ENCODE data around the gene LBH. TPM values are rescaled to one million over a fixed set of nuclear protein-coding genes. Genes with fewer than 3 reads are reported as not detected.

Gene LBH
- total RNA-seq, 6 experiments from 2014 or later = 24.4 to 99.2 (median 92.8) TPM

DNA sequence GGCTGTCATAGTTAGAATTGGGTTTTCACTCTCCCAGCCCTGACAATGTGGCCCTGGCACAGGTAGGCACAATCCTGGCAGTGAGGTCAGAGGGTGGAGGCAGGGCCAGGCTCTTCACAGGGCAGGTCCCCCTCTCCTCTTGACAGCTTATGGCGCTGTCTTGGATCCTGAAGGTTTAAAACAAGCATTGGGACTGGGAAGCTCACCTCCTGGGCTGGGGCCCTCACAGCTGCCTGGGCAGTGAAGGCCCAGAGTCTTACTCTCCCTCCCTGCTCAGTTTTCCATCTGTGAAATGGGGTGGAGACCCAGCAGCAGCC is 23.3 kb downstream of the LBH start:
- no peak overlapping the region for H3K4me3 Mint-ChIP-seq
- H3K4me1 Mint-ChIP-seq (ENCODE audit: low read depth) = peaks cover 29% of the 10 kb centered on the region
- TF ChIP-seq, protein P1, sequence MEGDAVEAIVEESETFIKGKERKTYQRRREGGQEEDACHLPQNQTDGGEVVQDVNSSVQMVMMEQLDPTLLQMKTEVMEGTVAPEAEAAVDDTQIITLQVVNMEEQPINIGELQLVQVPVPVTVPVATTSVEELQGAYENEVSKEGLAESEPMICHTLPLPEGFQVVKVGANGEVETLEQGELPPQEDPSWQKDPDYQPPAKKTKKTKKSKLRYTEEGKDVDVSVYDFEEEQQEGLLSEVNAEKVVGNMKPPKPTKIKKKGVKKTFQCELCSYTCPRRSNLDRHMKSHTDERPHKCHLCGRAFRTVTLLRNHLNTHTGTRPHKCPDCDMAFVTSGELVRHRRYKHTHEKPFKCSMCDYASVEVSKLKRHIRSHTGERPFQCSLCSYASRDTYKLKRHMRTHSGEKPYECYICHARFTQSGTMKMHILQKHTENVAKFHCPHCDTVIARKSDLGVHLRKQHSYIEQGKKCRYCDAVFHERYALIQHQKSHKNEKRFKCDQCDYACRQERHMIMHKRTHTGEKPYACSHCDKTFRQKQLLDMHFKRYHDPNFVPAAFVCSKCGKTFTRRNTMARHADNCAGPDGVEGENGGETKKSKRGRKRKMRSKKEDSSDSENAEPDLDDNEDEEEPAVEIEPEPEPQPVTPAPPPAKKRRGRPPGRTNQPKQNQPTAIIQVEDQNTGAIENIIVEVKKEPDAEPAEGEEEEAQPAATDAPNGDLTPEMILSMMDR (IDR thresholded peaks at IDR 0.05) = no peak
- H3K27me3 Mint-ChIP-seq (ENCODE audit: insufficient read depth) = peaks cover 2% of the 10 kb centered on the region; the same call in 1 of the 2 replicates
- no peak for DNase-seq
- H3K36me3 Mint-ChIP-seq (ENCODE audit: low read depth) = peaks cover 22% of the 10 kb centered on the region; the same call in 1 of the 2 replicates
- no peak overlapping the region for H3K27ac Mint-ChIP-seq
- no peaks in the 10 kb centered on the region; the same call in 1 of the 2 replicates for H3K9me3 Mint-ChIP-seq

DNA sequence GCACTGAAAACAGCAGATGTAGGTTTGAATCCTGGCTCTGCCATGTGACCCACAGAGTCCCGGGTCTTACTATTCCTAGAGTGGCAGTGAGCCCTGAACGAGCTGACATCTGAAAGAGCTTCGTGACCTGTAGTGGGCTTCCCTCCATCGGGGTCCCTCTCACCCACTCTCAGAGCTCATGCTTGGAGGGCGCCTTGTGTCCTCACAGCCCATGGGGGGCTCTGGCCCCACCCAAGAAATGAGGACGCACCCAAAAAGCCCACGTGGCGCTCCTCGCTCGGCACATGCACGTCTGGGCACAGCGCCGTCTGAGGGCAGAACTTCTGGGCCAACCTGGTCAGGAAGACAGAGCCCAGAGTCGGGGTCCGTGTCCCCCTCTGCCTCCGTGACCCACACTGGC is 23.7 kb downstream of the LBH start:
- H3K4me1 Mint-ChIP-seq (ENCODE audit: low read depth) = peaks cover 29% of the 10 kb centered on the region
- H3K27ac Mint-ChIP-seq = no peak overlapping the region
- peaks cover 26% of the 10 kb centered on the region; the same call in 1 of the 2 replicates for H3K36me3 Mint-ChIP-seq (ENCODE audit: low read depth)
- TF ChIP-seq, protein P1 (IDR thresholded peaks at IDR 0.05) = no peak
- H3K27me3 Mint-ChIP-seq (ENCODE audit: insufficient read depth) = peaks cover 2% of the 10 kb centered on the region; the same call in 1 of the 2 replicates
- no peaks in the 10 kb centered on the region; the same call in 1 of the 2 replicates for H3K9me3 Mint-ChIP-seq
- no peak for DNase-seq
- no peak overlapping the region for H3K4me3 Mint-ChIP-seq

DNA sequence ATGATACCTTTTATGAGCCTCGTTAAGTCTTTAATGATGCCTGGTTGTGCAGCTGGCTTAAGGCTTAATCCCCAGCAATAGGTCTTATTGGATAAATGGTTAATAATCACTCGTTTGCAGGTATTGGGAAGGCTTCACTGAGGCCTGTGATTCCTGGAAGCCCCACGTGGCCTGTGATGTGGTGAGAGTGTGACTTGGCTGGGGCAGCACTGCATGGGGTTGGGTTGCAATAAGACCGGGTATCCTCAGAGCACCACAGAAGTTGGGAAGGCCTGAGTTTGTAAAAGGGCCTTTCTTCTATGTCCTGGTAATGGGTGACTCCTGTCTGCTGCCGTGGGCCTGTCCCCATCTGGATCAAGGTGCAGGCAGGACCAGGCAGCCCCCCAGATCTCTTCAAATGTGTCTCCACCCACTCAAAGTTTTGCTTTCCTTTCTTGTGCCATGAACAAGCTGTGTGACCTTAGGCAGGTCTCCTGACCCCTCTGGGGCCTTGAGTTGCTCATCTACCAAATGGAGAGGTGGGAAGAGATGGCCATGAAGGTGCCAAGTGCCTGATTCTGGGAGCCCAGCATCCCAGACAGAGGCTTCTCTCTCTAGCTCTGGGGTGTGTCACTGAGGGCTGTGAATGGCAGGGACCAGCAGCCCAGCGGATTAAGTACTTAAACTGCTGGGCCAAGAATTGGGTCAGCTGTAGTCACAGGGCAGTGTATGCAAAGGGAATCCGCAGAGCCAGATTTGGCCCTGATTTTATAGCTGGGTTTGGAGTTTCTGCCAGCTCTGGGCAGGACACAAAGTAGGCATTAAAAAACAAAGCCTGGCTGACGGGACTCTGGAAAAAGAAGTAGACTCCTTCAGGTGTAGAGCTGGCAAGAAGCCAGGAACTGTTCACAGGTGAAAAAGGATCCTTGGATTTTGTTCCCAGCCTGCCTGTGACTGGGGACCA is 24.4 kb downstream of the LBH start:
- H3K9me3 Mint-ChIP-seq = no peaks in the 10 kb centered on the region; the same call in 1 of the 2 replicates
- TF ChIP-seq, protein P1 (IDR thresholded peaks at IDR 0.05) = no peak
- no peak overlapping the region for H3K4me3 Mint-ChIP-seq
- no peak overlapping the region for H3K27ac Mint-ChIP-seq
- peaks cover 29% of the 10 kb centered on the region for H3K4me1 Mint-ChIP-seq (ENCODE audit: low read depth)
- no peak for DNase-seq
- H3K27me3 Mint-ChIP-seq (ENCODE audit: insufficient read depth) = peaks cover 2% of the 10 kb centered on the region
- H3K36me3 Mint-ChIP-seq (ENCODE audit: low read depth) = peaks cover 28% of the 10 kb centered on the region; the same call in 1 of the 2 replicates

DNA sequence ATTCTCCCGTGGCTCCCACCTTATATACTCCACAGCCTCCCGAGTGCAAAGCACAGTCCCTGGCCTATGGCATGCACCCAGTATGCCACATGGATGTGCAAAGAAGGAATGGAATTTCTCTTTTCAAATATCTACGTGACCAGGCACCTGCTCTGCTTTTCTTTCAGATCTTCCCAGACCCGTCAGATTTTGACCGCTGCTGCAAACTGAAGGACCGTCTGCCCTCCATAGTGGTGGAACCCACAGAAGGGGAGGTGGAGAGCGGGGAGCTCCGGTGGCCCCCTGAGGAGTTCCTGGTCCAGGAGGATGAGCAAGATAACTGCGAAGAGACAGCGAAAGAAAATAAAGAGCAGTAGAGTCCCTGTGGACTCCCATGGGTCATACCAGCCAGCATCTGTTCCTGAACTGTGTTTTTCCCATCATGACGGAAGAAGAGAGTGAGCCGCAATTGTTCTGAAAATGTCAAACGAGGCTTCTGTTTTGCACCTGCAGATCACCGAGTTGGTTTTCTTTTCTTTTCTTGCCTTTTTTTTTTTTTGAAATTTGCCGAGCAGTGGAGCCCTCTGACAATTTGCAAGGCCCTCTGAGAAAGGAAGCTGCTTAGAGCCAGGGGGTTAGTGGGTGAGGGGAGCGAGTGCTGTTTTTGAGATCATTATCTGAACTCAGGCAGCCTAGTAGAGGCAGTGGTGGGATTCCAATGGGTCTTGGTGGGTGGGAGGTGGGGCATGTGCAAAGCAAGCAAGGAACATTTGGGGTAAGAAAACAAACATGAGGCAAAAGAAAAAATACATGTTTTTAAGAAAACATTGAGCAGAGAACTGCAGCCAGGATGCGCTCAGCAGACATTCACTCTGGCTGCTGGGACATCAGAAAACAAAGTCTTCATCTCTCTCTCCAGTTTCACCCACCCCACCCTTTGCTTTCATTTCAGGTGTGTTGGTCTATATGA is 26.2 kb downstream of the LBH start:
- Mint-ChIP-seq H3K4me1 (ENCODE audit: low read depth) (peaks cover 18% of the 10 kb centered on the region), H3K4me3 (no peak overlapping the region), H3K36me3 (ENCODE audit: low read depth) (peaks cover 32% of the 10 kb centered on the region; the same call in 1 of the 2 replicates), H3K9me3 (peaks cover 5% of the 10 kb centered on the region), H3K27ac (no peak overlapping the region), H3K27me3 (ENCODE audit: insufficient read depth) (peaks cover 2% of the 10 kb centered on the region)
- TF ChIP-seq, protein P1 (IDR thresholded peaks at IDR 0.05) = no peak
- no peak for DNase-seq

DNA sequence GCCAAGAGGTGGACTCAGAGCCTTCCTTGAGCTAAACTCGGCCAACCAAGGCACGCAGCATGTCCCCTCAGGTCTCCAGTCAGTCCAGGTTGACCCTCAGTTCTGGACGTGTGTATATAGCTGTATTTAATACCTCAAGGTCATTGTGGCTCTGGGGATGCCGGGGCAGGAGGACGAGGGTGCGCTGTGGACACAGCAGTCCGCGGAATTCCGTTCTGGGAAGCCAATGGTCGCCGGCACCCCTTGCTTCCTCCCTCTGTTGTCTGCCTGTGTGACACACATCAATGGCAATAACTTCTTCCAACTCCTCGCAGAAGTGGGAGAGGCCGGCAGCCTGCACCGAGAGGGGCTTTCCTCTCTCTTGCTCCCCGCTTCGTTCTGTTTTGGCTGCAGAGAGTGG is 27.7 kb downstream of the LBH start:
- Mint-ChIP-seq H3K27ac (no peak overlapping the region), H3K27me3 (ENCODE audit: insufficient read depth) (peaks cover 2% of the 10 kb centered on the region), H3K4me3 (no peak overlapping the region), H3K36me3 (ENCODE audit: low read depth) (peaks cover 33% of the 10 kb centered on the region; the same call in 1 of the 2 replicates), H3K9me3 (peaks cover 10% of the 10 kb centered on the region), H3K4me1 (ENCODE audit: low read depth) (peaks cover 2% of the 10 kb centered on the region)
- no peak for DNase-seq
- TF ChIP-seq, protein P1 (IDR thresholded peaks at IDR 0.05) = no peak
